SK-N-SH (cell line): ENCODE data around the gene ZNF417. TPM values are rescaled to one million over a fixed set of nuclear protein-coding genes. Genes with fewer than 3 reads are reported as not detected.

Source experiments
- CTCF ChIA-PET: fragments of 300-600, 350-600 bp; formaldehyde crosslinking; extraction: SDS; loops from one replicate; lab custom pipeline; 2021; lab: Yijun Ruan, JAX
- POLR2A ChIA-PET: fragments of 350-600 bp; sonication (Branson Sonifier 250); formaldehyde crosslinking; extraction: SDS; loops from one replicate; lab custom pipeline; 2020; ENCODE audit warnings: antibody characterized with exemption, inconsistent platforms; lab: Yijun Ruan, JAX
- DNase-seq: peaks from one replicate; pipeline ENCODE4 v3.0.0; 2012
- H2AFZ ChIP-seq: fragments of 200-600 bp; sonication (generic); 2 replicates; pipeline ENCODE4 v1.8.1; 2016; ENCODE audit warnings: antibody characterized with exemption, mild to moderate bottlenecking, low read depth
- H3F3A ChIP-seq: fragments of 200-600 bp; sonication (generic); replicated peaks from 2 replicates; pipeline ENCODE3; 2016; ENCODE audit warnings: antibody characterized with exemption, mild to moderate bottlenecking; ENCODE audit not compliant: insufficient read depth
- H3K27ac ChIP-seq, 2 experiments: fragments of 200-500 bp in 1 of 2; fragments of 200-600 bp in 1 of 2; sonication (Bioruptor generic) in 1 of 2; sonication (generic), shearing (Covaris generic) in 1 of 2; 2 replicates each; pipeline versions ENCODE4 v1.5.1 to v1.6.1; 2014 to 2016; ENCODE audit warnings: low read depth in 2 of 2, inconsistent platforms in 1 of 2, low read length in 1 of 2, mild to moderate bottlenecking in 1 of 2, mixed read lengths in 1 of 2
- H3K27me3 ChIP-seq: fragments of 200-600 bp; sonication (generic), shearing (Covaris generic); 2 replicates; pipeline ENCODE4 v1.6.1; 2016; ENCODE audit warnings: mixed run types; ENCODE audit not compliant: insufficient read depth
- H3K36me3 ChIP-seq, 2 experiments: fragments of 200-500 bp in 1 of 2; fragments of 200-600 bp in 1 of 2; sonication (Bioruptor generic) in 1 of 2; sonication (generic) in 1 of 2; replicated peaks in 1 of 2; 2 replicates each; pipeline versions ENCODE3 to v1.5.1; 2014 to 2016; ENCODE audit warnings: low read length in 1 of 2, mild to moderate bottlenecking in 1 of 2; ENCODE audit not compliant: insufficient read depth in 2 of 2, control insufficient read depth in 1 of 2
- H3K4me1 ChIP-seq, 2 experiments: fragments of 200-500 bp in 1 of 2; fragments of 200-600 bp in 1 of 2; sonication (Bioruptor generic) in 1 of 2; sonication (generic), shearing (Covaris generic) in 1 of 2; 2 replicates each; pipeline versions ENCODE4 v1.5.1 to v1.6.1; 2014 to 2016; ENCODE audit warnings: low read depth in 1 of 2, low read length in 1 of 2, mixed run types in 1 of 2; ENCODE audit not compliant: insufficient read depth in 2 of 2, control insufficient read depth in 1 of 2
- H3K4me2 ChIP-seq: fragments of 200-600 bp; sonication (generic), shearing (Covaris generic); 2 replicates; pipeline ENCODE4 v1.6.1; 2017; ENCODE audit warnings: mixed run types
- H3K4me3 ChIP-seq, 2 experiments: fragments of 200-500 bp in 1 of 2; fragments of 200-600 bp in 1 of 2; sonication (Bioruptor generic) in 1 of 2; sonication (generic), shearing (Covaris generic) in 1 of 2; 2 replicates each; pipeline versions ENCODE4 v1.5.1 to v1.8.1; 2014 to 2016; ENCODE audit warnings: low read depth in 2 of 2, inconsistent platforms in 1 of 2, low read length in 1 of 2, mild to moderate bottlenecking in 1 of 2, mixed read lengths in 1 of 2, moderate library complexity in 1 of 2
- H3K79me2 ChIP-seq: fragments of 200-600 bp; sonication (generic); 2 replicates; pipeline ENCODE4 v1.8.1; 2017; ENCODE audit warnings: mild to moderate bottlenecking; ENCODE audit not compliant: insufficient read depth
- H3K9ac ChIP-seq: fragments of 200-600 bp; sonication (generic); 2 replicates; pipeline ENCODE4 v1.6.1; 2017; ENCODE audit warnings: mixed run types
- H3K9me2 ChIP-seq: fragments of 200-600 bp; sonication (generic); 2 replicates; pipeline ENCODE4 v1.6.1; 2017; ENCODE audit warnings: mixed run types
- H3K9me3 ChIP-seq: fragments of 200-600 bp; sonication (generic); 2 replicates; pipeline ENCODE4 v1.6.1; 2017; ENCODE audit warnings: mixed run types, mild to moderate bottlenecking, moderate library complexity
- H4K20me1 ChIP-seq: fragments of 200-600 bp; sonication (generic); 2 replicates; pipeline ENCODE4 v1.6.1; 2017; ENCODE audit warnings: mild to moderate bottlenecking, mixed run types; ENCODE audit not compliant: insufficient read depth
- CHD2 ChIP-seq: fragments of 150-350 bp; IDR thresholded peaks from 2 replicates; pipeline ENCODE4 v1.6.1; 2018; ENCODE audit warnings: low read length; ENCODE audit not compliant: partially characterized antibody
- GABPA ChIP-seq: IDR thresholded peaks from 2 replicates; pipeline ENCODE4 v1.4.0; 2012; ENCODE audit warnings: low read depth, mild to moderate bottlenecking
- IRF3 ChIP-seq: fragments of 150-350 bp; IDR thresholded peaks from 2 replicates; pipeline ENCODE4 v1.6.1; 2016; ENCODE audit warnings: mild to moderate bottlenecking, low read depth, low read length
- JUND ChIP-seq: IDR thresholded peaks from 2 replicates; pipeline ENCODE4 v1.4.0; 2012
- MEF2A ChIP-seq: IDR thresholded peaks from 2 replicates; pipeline ENCODE4 v1.4.0; 2012; ENCODE audit warnings: low read depth, borderline replicate concordance
- NFIC ChIP-seq: IDR thresholded peaks from 2 replicates; pipeline ENCODE4 v1.4.0; 2012; ENCODE audit warnings: borderline replicate concordance
- NRF1 ChIP-seq: IDR thresholded peaks from 2 replicates; pipeline ENCODE4 v1.6.1; 2012; ENCODE audit warnings: low read depth, mild to moderate bottlenecking, low read length
- RFX5 ChIP-seq: IDR thresholded peaks from 2 replicates; pipeline ENCODE4 v1.6.1; 2012; ENCODE audit warnings: mild to moderate bottlenecking, improper control_type of control experiment, low read length
- YY1 ChIP-seq: IDR thresholded peaks from 2 replicates; pipeline ENCODE4 v1.4.0; 2012; ENCODE audit warnings: low read depth, mild to moderate bottlenecking
- WGBS: methylation state at CpG from one replicate; pipeline ENCODE4 v1.1.6; 2017; ENCODE audit warnings: low lambda C conversion rate; 5-methylcytosine and 5-hydroxymethylcytosine counted together
- polyA plus RNA-seq, 3 experiments: library from polyadenylated mRNA; depleted of rRNA; stranded (reverse); fragments of >200 nt; gene quantifications; 2 replicates each; pipeline ENCODE4 v1.2.3, GENCODE V29; 2012
- TF ChIP-seq, protein P1 (sequence below): fragments of 150-350 bp; IDR thresholded peaks from 2 replicates; pipeline ENCODE4 v1.6.1; 2017; ENCODE audit warnings: antibody characterized with exemption, low read length, low read depth, borderline replicate concordance
- TF ChIP-seq, protein P2 (sequence below): IDR thresholded peaks from 2 replicates; pipeline ENCODE4; 2012
- TF ChIP-seq, protein P3 (sequence below): IDR thresholded peaks from 2 replicates; pipeline ENCODE4 v1.4.0; 2012; ENCODE audit warnings: low read depth, borderline replicate concordance
- TF ChIP-seq, protein P4 (sequence below): IDR thresholded peaks from 2 replicates; pipeline ENCODE4 v1.6.1; 2012; ENCODE audit warnings: mild to moderate bottlenecking, low read depth, low read length, moderate library complexity

The ZNF417 gene
- polyA plus RNA-seq, 1 of the 3 experiments (the other 2 are of a cell fraction), result 1.7 TPM

DNA sequence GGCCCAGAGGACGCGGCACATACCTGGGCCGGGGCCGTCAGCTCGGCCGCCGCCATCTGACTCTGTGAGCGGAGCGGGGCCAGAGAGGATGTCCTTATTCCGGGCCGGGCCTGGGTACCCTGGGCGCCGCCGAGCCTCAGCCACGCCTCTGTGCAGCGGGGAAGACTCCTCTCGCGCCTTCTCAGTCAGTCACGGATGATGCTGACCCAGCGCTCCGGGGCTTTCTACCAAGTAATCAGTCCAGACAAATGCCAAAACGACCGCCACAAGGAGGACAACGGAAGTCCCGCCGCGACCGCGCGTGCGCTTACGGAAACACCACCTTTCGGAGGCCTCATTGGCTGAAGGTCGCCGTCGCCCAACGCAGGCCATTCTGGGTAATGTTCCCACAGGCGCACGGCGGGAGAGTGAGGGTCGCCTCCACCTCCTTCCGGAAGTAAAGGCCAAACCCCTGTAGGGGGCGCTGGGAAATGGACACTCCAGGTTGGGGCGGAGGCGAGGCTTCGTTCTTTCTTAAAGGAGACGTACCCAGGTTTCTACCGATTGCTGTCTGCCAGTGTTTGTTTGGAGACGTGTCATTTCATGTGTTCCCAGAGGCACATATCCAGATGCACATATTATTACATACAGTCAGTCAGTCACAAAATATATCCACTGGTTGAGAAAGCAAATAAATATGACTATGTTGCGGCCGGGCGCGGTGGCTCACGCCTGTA, 31.2 kb upstream of the ZNF417 start, which contains the start of gene ZNF256 (continued):
- TF ChIP-seq YY1 (peak; percentile 38; the same call in 1 of the 2 replicates), GABPA (peak; percentile 86), NRF1 (peak; percentile 57), RFX5 (0 out of 2 replicates have a peak, but pooled peaks have one; percentile 32), JUND (no peak), IRF3 (no peak)
- TF ChIP-seq, protein P1, sequence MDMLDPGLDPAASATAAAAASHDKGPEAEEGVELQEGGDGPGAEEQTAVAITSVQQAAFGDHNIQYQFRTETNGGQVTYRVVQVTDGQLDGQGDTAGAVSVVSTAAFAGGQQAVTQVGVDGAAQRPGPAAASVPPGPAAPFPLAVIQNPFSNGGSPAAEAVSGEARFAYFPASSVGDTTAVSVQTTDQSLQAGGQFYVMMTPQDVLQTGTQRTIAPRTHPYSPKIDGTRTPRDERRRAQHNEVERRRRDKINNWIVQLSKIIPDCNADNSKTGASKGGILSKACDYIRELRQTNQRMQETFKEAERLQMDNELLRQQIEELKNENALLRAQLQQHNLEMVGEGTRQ, result no peak
- TF ChIP-seq, protein P2, sequence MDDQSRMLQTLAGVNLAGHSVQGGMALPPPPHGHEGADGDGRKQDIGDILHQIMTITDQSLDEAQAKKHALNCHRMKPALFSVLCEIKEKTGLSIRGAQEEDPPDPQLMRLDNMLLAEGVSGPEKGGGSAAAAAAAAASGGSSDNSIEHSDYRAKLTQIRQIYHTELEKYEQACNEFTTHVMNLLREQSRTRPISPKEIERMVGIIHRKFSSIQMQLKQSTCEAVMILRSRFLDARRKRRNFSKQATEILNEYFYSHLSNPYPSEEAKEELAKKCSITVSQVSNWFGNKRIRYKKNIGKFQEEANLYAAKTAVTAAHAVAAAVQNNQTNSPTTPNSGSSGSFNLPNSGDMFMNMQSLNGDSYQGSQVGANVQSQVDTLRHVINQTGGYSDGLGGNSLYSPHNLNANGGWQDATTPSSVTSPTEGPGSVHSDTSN, result peak; percentile 18; the same call in 1 of the 2 replicates
- TF ChIP-seq, protein P3, sequence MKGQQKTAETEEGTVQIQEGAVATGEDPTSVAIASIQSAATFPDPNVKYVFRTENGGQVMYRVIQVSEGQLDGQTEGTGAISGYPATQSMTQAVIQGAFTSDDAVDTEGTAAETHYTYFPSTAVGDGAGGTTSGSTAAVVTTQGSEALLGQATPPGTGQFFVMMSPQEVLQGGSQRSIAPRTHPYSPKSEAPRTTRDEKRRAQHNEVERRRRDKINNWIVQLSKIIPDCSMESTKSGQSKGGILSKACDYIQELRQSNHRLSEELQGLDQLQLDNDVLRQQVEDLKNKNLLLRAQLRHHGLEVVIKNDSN, result no peak

DNA sequence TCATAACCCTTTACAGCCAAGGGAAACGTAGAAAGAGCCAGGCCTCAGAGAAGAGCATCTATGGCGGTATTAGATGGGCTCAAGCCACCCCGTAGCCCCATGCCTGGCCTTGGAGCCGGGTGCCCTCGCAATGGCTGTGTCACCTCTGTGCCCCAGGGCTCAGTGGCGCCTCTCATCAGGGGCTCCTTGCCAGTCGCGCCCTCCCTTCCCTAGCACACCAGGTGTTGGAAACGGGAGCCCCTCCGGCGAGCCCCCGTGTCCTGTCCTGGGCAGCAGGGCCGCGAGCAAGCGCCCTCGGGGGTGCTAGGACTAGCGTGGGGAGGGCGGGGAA, 30.7 kb upstream of the ZNF417 start:
- Histone ChIP-seq H3F3A (no peaks in the 10 kb centered on the region), H4K20me1 (no peaks in the 10 kb centered on the region), H3K9ac (peak overlapping the region; percentile 81), H3K4me1 (peaks cover 0 to 7% of the 10 kb centered on the region in 2 experiments; a peak in 3 of 4 replicates), H3K27ac (peak overlapping the region in 1 of 2 experiments; percentile 53; a peak in 2 of 4 replicates), H3K27me3 (no peaks in the 10 kb centered on the region), H3K79me2 (peaks cover 53% of the 10 kb centered on the region), H3K36me3 (peaks cover 19 to 20% of the 10 kb centered on the region in 2 experiments), H3K9me2 (no peaks in the 10 kb centered on the region), H2AFZ (peak overlapping the region; percentile 98; the same call in 1 of the 2 replicates), H3K9me3 (no peaks in the 10 kb centered on the region), H3K4me3 (peak overlapping the region; percentile 88 to 97), H3K4me2 (peak overlapping the region; percentile 94)
- TF ChIP-seq, protein P4, sequence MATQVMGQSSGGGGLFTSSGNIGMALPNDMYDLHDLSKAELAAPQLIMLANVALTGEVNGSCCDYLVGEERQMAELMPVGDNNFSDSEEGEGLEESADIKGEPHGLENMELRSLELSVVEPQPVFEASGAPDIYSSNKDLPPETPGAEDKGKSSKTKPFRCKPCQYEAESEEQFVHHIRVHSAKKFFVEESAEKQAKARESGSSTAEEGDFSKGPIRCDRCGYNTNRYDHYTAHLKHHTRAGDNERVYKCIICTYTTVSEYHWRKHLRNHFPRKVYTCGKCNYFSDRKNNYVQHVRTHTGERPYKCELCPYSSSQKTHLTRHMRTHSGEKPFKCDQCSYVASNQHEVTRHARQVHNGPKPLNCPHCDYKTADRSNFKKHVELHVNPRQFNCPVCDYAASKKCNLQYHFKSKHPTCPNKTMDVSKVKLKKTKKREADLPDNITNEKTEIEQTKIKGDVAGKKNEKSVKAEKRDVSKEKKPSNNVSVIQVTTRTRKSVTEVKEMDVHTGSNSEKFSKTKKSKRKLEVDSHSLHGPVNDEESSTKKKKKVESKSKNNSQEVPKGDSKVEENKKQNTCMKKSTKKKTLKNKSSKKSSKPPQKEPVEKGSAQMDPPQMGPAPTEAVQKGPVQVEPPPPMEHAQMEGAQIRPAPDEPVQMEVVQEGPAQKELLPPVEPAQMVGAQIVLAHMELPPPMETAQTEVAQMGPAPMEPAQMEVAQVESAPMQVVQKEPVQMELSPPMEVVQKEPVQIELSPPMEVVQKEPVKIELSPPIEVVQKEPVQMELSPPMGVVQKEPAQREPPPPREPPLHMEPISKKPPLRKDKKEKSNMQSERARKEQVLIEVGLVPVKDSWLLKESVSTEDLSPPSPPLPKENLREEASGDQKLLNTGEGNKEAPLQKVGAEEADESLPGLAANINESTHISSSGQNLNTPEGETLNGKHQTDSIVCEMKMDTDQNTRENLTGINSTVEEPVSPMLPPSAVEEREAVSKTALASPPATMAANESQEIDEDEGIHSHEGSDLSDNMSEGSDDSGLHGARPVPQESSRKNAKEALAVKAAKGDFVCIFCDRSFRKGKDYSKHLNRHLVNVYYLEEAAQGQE, result no peak
- TF ChIP-seq NFIC (no peak), IRF3 (no peak), MEF2A (no peak), CHD2 (no peak)
- POLR2A ChIA-PET, result no interaction called here
- 5% methylated on average over 6 of the region's 18 CpGs for WGBS
- DNase-seq, result no peak
- CTCF ChIA-PET, result no interaction called here
